Measurements from ENCODE around the gene SLC16A3. TPM values are rescaled to one million over a fixed set of nuclear protein-coding genes. Genes with fewer than 3 reads are reported as not detected.
"Not testable (repeated sequence)": the region's sequence is repeated elsewhere in the genome, so short reads cannot be mapped to it uniquely, and the experiment has no call there.

The SLC16A3 gene
- total RNA-seq, 1 donor from 2014 or later: 142 TPM

DNA sequence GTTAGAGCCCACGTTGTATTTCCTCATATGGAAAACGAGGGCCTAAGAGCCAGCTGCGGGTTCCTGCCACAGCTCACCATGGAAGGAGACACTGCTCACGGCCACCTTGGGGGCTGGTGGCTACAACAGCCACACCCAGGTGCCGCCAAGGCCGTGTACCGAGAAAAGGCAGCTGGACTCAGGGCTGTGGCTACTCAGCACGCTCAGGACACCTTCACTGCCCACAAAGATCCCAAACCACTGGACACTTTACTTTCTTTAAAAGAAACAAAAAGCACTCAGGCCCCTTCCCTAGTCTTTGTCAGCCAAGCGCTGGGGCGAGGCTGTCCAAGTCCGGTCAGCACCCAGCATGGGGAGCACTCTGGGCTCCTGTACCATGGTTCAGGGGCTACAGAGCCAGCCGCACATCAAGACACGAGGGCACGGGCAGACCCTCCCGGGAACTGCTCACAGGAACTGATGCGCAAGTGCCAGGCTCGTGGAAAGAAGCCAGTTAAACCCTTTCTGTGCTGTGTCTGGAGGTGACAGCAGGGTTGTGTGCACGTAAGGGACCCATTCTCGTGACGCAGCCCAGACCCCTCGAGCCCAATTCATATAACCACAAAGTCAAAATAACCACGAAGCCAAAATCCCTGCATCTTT lies 18.5 kb downstream of the SLC16A3 start:
- no peak for DNase-seq

DNA sequence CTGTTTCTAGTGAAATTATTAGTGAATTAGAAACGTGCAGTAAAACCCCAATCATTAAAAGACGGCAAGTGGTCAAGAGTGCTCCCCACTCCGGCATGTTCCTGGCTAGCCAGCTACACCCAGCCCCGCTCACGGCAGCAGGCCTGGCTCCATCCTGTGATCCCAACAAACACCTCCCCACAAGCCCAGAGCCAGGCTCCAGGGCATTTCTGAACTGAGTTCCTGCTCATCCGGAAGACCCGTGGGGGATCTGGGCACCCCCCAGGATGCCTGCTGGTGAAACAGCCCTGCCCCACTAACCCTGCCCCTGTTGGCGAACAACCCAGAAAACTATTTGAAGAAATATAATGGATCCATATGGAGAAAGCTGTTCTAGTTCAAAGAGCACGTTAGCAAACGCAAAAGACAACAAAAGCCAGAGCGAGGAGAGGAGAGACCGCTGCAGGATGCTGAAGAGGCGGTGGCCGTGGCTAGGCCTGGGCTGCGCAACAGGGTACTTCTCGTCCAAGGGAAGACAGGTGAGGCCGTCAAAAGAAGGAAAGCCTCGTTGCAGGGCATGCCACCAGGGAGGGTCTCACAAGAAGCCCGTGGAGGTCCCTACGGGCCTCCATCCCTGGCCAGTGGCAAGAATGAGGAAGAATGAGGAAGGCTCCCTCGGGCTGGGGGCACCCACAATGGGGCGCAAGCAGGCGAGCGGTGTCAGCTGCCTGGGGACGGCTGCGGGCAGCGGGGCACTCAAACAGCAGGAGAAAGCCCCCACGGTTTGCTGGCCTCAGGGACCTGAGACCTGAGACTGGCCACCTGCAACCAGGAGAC lies 19.2 kb downstream of the SLC16A3 start:
- DNase-seq: no peak

DNA sequence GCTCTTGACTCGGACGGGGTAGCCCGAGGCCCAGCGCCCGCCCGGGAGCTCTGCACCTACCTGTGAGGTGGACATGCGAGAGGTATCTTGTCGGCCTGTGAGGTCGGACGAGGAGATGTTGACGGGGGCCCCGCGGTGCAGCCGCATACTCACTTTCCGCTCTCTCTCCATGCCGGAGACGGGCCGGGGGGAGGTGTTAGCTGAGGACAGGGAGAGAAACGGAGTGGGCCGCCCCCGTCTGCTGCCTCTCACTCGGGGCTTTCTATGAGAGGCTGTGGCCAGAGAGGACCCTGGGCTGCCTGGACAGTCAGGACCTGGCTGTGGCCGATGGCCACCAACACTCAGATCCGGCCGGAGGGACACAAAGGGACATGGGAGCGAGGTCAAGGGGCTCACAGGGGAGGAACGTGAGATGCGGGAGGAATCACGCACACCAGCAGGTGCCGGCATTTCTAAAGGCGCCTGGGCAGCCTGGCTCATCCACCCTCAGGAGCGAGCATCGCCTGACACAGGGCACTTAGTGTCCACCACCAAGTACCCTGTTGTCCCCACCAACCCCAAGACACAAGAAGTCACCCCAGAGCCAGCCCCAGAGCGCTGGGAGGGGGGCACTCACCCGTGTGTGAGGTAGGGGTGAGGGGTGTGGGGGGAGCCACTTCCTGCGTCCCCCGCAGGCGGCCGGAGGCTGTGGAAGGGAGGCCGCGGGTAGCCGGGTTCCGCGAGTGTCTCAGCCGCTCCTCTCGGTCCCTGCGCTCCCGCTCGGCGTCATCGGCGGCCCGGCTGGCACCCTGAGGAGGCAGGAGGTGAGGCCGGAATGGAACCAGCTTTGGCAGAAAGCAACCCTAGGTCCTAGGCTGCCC lies 20.2 kb downstream of the SLC16A3 start:
- no peak for DNase-seq

DNA sequence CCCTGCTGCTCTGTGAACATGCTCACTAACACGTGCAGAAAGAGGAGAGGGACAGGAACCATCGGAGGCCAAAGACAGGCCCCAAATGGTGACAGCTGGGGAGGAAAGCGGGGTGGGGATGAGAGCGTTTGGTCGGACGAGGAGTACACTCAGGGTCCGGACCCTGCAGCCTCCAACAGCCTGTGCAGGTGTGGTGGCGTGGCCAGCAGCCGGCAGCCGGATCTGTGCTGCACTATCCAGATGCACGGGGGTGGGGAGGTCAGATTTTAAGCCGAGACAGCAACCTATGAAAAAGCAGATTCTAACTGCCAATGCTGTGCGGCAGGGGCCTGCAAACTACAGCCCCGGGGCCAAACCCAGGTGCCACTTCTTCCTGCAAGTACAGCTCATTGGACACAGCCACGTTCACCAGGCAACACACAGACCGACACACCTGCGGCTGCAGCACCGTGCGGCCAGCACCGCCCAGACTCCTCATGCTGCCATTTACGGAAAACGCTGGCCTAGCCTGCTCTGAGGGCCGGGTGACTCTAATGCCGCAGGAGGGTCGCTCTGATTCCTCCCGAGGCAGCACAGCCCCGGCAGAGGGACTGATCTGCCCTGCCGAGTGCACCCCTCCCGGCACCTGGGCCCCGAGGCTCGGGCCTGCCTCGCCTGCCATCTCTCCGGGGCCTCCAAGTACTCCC lies 21.2 kb downstream of the SLC16A3 start:
- no peak for DNase-seq

DNA sequence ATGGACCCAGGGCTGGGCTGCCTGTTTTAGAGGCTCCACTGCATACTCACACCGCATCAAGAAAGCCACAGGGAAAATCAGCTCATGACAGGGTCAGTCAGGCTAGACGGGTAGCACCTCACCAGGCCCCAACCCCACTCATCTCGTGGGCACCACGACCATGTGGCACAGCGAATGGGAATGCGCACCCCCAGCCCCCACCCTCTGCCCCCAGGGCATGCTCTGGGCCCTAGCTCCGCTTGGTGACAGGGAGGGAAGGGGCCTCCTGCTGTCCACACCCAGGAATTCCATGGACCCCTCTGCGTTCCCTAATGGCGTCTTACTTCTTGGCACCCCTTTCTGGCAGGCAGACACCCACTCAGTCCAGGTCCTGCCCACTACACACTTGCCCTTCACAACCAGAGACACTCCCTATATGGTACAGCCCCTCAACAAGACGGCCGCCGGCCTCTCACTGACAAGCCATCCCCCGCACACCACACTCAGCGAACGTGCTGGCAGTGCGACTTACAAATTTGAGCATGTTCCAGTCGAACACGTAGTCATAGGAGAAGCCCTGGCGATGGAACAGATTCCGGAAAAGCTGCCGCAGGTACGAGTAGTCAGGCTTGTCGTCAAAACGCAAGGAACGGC lies 22.1 kb downstream of the SLC16A3 start:
- no peak for DNase-seq

DNA sequence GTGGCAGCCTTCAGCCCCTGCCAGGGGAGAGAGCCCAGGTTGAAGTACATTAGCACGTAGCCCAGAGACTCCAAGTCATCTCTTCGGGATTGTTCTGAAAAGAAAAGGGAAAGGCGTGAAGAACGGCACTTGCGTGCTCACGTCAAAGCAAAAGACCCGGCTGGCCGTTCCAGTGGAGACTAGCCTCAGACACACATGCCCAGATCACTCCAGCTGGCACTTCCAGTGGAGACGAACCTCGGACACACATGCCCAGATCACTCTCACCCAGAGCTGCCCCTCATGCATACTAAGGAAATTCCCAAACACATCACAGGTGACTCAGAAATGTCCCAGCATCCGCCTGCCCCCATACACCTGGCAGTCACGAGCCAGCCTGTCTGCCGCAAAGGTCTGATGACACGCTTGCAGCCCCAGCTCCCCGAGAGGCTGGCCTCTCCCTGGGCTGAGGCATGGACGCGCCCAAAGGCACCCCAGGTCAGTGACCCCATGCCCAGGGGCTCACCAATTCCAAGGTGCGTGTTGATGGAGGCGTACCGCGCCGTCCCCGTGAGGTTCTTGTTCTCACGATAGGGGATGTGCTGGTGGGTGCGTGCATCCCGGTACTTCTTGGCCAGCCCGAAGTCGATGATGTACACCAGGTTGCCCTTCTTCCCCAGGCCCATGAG lies 23.8 kb downstream of the SLC16A3 start:
- no peak for DNase-seq

DNA sequence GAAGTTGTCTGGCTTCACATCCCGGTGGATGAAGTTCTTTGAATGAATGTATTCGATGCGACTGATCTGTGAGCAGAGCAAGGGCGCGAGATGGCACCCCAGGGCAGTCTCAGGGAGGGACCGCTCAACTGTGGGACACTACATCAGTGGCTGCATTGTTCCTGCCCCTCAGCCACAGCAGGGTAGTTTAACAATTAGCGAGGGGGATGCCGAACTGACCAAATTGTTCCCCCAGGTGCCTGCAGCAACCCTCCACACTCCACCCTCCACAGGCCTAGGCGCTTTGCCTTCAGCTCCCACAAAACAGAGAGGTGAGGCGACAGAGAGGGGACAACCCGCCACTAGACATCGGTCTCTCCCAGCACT lies 24.3 kb downstream of the SLC16A3 start:
- DNase-seq: no peak

DNA sequence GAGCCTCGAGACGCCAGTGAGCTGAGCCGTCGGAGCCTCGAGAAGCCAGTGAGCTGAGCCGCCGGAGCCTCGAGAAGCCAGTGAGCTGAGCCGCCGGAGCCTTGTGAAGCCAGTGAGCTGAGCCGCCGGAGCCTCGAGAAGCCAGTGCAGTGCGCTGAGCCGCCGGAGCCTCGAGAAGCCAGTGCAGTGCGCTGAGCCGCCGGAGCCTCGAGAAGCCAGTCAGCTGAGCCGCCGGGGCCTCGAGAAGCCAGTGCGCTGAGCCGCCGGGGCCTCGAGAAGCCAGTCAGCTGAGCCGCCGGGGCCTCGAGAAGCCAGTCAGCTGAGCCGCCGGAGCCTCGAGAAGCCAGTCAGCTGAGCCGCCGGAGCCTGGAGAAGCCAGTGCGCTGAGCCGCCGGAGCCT lies 25.3 kb downstream of the SLC16A3 start:
- DNase-seq: not testable (repeated sequence)

DNA sequence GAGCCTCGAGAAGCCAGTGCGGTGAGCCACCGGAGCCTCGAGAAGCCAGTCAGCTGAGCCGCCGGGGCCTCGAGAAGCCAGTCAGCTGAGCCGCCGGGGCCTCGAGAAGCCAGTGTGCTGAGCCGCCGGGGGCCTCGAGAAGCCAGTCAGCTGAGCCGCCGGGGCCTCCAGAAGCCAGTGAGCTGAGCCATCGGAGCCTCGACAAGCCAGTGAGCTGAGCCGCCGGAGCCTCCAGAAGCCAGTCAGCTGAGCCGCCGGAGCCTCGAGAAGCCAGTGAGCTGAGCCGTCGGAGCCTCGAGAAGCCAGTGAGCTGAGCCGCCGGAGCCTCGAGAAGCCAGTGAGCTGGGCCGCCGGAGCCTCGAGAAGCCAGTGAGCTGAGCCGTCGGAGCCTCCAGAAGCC lies 25.9 kb downstream of the SLC16A3 start:
- DNase-seq: not testable (repeated sequence)

DNA sequence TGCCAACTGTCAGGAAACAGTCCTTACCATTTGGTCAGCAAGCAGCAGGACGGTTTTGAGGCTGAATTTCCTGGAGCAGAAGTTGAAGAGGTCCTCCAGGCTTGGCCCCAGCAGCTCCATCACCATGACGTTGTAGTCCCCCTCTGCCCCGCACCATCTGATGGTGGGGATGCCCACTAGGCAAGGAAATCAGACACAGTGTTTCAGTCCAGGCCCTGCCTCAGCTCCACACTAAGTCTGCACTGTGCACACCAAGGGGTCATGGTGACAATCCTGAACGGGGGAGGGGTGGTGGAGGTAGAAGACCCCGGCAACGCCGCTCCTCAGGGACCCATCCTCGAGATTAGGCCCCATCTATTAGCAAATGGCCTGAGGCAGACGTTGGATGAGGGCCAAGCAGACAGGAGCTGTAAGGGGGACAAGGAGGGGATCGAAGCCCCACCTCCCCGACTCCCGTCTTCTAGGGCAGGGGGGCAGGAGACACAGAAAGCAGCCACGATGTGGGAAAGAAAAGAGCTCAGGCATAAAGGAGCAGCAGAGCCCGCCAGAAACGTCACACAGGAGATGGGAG lies 26.6 kb downstream of the SLC16A3 start:
- DNase-seq: no peak

DNA sequence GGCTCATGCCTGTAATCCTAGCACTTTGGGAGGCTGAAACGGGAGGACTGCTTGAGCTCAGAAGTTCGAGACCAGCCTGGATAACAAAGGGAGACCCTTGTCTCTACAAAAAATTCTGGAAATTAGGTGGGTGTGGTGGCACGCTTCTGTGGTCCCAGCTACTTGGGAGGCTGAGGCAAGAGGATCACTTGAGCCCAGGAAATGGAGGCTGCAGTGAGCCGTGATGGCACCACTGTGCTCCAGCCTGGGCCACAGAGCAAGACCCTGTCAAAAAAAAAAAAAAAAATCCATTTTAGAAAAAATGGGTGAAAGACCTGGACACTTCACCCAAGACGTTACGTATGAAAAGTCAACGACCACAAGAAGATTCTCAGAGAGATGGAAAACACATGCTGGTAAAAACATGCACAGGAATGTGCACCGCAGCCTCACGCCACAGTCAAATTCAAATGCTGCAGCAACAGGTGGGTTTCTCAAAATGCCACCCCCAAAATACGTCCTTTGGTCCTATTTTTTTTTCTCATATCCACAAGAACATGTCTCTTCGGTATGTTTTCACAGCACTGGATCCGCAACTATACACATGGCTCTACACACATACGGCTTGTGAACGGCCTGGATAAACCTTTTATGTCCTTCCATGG lies 27.5 kb downstream of the SLC16A3 start:
- DNase-seq: no peak

DNA sequence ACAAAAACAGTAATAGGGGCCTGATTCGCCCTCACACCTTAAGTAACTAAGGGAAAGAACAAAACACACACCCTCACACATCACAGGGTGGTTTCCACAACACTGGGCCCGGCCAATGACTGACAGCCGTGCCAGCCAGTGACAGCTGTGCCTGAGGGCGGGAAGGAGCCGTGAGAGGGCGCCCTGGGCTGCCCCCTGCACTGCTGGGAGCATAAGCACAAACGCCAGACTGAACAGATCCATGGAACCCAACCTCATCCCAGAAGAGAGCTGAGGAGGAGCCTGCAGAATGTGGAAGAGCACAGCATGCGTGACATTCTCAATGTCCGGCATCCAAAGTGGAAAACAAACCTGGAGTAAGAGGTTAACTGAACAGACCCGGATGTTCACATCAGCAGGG lies 28.6 kb downstream of the SLC16A3 start:
- DNase-seq: peak; percentile 47

DNA sequence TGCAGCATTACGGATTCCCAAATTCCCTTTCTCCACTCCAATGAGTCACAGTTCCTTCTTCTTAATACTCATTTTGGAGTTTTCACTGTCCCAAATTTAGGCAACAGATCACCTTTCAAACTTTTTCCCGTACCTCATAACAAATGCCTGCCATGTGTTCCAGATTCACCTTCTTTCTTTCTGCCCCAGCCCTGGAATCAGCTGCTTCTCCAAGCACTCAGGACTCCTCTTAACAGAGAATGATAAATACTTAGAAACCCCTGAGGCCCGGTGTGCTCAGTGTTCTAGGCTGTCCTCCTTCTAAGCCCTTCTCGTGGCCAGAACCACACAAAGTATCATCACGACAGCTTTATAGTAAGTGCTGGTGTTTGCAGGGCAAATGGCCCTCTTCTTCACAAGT lies 29.7 kb downstream of the SLC16A3 start:
- DNase-seq: no peak

DNA sequence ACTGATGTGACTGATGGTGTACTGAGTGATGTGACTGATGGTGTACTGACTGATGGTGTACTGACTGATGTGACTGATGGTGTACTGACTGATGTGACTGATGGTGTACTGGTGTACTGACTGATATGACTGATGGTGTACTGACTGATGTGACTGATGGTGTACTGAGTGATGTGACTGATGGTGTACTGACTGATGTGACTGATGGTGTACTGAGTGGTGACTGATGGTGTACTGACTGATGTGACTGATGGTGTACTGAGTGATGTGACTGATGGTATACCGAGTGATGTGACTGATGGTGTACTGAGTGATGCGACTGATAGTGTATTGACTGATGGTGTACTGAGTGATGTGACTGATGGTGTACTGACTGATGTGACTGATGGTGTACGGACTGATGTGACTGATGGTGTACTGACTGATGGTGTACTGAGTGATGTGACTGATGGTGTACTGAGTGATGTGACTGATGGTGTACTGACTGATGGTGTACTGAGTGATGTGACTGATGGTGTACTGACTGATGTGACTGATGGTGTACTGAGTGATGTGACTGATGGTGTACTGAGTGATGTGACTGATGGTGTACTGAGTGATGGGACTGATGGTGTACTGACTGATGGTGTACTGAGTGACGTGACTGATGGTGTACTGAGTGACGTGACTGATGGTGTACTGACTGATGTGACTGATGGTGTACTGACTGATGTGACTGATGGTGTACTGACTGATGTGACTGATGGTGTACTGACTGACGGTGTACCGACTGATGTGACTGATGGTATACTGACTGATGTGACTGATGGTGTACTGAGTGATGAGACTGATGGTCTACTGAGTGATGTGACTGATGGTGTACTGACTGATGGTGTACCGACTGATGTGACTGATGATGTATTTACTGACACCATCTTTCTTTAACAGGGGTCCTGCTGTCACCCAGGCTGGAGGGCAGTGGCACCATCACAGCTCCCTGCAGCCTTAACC lies 31.4 kb downstream of the SLC16A3 start:
- not testable (repeated sequence) for DNase-seq

DNA sequence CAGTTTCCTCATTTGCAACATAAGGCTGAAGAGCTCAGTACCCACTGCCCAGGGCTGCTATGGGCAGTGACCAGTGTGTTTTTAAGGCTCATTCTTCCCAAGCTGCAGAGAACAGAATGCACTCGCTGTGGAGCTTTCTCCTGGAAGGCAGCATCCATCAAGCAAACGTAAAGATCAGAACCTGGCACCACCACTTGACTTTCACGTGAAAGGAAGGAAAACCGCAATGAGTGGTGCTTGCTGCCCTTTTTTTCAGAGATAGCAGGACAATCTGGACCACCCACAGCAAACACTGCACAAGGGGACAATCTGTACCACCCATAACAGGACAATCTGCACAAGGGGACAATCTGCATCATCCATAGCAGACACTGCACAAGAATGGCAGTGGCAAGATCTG lies 33.5 kb downstream of the SLC16A3 start:
- DNase-seq: no peak

DNA sequence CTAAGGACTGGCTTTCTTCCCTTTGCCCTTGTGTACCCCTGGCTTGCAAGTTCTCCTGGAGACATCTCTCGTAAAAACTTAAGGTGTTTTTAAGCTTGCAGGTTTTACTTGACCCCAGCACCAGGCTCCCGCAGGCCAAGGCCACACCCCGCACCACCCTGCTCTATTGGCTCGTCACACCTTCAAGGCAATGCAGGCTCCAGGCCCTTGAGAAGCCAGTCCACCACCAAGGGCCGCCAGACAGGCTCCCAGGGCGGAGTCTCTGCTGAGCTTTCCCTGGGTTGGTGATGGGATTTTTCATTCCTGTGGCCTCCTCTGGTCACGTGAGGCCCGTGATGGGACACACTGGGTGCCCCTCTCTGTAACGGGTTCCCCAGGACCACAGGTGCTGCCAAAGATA lies 34.8 kb downstream of the SLC16A3 start:
- no peak for DNase-seq

DNA sequence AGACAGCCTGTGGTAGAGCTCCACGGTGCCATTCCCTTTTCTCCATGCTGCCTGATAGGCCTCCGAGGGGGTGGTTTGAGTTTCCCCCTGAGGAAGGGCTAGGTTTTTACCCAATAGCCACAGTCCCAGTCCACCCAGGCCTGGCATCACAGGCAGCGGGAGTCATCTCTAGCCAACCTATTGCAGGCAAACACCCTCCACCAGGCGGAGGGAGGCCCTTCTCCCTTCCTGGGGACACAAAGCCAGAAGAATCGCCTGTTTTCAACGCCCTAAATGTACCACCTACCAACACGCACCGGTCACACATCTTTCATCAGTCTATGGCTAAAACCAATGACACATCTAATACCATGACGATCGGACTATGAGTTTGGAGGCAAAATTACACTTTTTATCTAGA lies 37.3 kb downstream of the SLC16A3 start:
- DNase-seq: no peak

DNA sequence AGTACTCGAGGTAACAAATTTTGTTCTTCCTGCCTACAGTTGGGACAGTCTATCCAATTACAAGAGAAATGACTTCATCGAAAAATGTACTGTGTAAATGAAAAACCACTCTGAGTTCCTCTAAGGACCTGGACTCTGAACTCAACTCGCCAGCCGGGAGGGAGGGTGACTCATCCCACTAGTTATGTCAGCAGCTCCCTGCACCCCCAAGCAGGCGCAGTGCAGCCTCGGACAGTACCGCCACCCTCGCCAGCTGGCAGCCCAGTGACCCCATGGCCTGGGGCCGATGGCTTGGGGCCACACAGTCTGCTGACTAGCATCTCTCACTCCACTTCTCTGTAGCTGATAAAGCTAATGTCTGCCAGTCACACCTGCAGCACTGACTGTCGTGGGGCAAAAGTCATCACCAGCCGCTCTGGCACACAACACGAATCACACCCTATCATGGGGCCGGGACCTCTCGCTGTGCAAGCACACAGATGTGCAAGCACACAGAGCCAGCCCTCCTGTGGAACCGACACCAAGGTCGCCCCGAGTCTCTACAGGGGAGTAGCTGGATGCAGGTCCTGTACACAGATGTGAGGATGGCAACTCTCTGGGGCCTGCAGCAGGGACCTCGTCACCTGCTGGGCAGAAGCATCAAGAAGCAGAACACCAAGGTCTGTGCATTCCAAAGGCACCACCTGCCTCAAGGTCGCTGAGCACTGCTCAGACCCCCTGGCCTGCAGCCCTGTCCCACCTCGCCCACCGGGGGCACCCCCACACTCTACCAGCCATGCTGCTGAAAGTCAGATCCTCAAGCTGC lies 38.9 kb downstream of the SLC16A3 start:
- peak; percentile 29 for DNase-seq
